ENCODE results near the gene HERC2. TPM values are rescaled to one million over a fixed set of nuclear protein-coding genes. Genes with fewer than 3 reads are reported as not detected.
A peak's percentile ranks its signal among the peaks of the same experiment; 100 is the strongest.

The HERC2 gene
- total RNA-seq, 1 donor from 2014 or later, result 86.2 TPM

DNA sequence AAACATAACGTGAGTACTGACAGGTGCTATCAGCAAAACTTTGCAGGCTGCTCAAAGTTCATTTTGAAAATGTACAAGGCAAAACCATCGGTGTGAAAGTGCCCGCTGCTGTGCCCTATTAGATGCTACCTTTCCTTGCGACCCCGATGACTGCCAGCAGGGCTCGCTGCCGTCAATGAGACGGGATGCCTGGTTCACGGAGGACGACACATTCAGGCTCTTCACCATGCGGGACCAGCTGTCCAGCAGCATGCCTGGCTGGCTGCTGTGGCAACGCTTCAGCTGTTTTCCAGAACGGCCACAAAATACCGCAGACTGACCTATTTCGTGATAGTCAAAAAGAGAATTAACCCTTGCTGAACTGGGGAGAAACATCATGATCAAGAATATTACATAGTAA, 130.1 kb downstream of the HERC2 start:
- H3K4me3 Mint-ChIP-seq (ENCODE audit: low read depth), result no peak overlapping the region
- no peak for DNase-seq (ENCODE audit: low spot score, unreplicated experiment)
- TF ChIP-seq, protein P1, sequence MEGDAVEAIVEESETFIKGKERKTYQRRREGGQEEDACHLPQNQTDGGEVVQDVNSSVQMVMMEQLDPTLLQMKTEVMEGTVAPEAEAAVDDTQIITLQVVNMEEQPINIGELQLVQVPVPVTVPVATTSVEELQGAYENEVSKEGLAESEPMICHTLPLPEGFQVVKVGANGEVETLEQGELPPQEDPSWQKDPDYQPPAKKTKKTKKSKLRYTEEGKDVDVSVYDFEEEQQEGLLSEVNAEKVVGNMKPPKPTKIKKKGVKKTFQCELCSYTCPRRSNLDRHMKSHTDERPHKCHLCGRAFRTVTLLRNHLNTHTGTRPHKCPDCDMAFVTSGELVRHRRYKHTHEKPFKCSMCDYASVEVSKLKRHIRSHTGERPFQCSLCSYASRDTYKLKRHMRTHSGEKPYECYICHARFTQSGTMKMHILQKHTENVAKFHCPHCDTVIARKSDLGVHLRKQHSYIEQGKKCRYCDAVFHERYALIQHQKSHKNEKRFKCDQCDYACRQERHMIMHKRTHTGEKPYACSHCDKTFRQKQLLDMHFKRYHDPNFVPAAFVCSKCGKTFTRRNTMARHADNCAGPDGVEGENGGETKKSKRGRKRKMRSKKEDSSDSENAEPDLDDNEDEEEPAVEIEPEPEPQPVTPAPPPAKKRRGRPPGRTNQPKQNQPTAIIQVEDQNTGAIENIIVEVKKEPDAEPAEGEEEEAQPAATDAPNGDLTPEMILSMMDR (IDR thresholded peaks at IDR 0.05; ENCODE audit: unreplicated experiment), result peak; percentile 22
- peaks cover 17% of the 10 kb centered on the region for H3K4me1 Mint-ChIP-seq (ENCODE audit: low read depth)
- H3K27ac Mint-ChIP-seq, result no peak overlapping the region
- peaks cover 25% of the 10 kb centered on the region for H3K36me3 Mint-ChIP-seq (ENCODE audit: insufficient read depth)
- H3K9me3 Mint-ChIP-seq (ENCODE audit: low read depth), result no peaks in the 10 kb centered on the region
- no peaks in the 10 kb centered on the region for H3K27me3 Mint-ChIP-seq

DNA sequence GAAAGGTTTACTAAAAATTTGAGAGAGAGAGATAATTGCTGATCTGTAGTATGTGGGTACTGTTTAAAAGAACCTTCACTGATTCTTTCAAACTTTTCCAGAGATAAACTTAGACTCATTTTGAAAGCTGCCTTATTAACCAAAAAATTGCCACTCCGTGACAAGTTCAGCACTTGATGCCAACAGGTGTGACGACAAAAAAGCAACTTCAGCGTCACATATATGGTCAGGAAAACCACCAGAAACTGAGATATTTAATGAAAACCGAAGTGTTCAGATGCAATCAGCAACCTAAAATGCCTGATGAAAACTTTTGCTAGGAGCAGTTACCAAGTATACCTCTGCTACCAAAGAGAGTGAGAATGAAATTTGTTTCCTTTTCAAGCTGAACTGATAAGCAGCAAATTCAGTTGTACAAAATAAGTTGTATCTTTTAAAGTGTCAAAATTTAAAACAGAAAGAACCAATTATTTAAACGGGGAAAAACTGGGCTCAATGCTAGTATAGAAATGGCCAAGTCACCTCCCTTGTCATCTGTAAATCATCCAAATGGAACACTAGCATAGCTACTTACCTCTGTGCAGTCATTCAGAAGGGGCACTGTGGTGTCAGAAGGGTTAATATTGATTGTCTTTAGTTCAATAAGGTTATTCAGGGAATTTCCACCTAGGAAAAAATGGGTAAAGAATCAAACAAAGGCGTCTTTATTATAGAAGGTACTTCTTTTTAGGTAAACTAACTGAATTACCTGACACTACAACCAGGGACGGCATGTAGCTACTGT, 131.4 kb downstream of the HERC2 start:
- no peak for DNase-seq (ENCODE audit: low spot score, unreplicated experiment)
- no peak overlapping the region for H3K4me3 Mint-ChIP-seq (ENCODE audit: low read depth)
- H3K4me1 Mint-ChIP-seq (ENCODE audit: low read depth), result peaks cover 18% of the 10 kb centered on the region
- H3K36me3 Mint-ChIP-seq (ENCODE audit: insufficient read depth), result peaks cover 19% of the 10 kb centered on the region
- H3K9me3 Mint-ChIP-seq (ENCODE audit: low read depth), result no peaks in the 10 kb centered on the region
- peak overlapping the region; percentile 92 for H3K27ac Mint-ChIP-seq
- no peaks in the 10 kb centered on the region for H3K27me3 Mint-ChIP-seq
- TF ChIP-seq, protein P1 (IDR thresholded peaks at IDR 0.05; ENCODE audit: unreplicated experiment), result no peak

DNA sequence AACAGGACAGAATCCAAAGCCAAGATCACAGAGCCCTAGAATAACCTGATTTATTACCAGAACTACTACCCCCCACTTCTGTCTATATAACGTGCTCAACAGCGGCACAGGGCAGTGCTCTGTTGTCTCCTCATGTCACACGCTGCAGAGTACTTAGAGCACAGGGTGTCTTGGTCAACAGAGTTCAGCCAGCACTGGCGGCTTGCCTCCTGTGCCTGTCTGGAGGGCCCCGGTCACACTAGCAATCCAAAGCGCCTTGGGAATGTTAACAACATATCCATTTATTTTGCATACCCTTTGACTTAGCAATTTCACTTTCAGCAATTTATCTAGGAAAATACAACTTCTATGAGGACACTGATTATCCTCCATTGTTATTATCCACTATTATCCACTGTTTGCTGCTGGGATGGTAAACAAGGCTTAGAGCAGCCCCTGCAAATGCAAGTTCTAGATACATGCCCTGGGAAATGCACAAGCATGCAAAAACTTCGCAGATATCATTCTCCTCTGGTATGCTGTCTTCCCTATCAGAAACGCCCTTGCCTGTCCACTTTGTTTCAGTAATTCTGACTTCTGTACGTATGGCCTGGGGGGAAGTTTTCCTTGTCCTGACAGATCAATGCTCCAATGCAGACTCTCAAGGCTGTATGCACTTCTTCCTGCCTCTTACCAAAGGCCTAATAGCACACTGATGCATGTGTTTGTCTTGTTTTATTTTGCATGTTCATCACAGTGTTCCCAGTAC, 136.7 kb downstream of the HERC2 start:
- Mint-ChIP-seq H3K27me3 (no peaks in the 10 kb centered on the region), H3K4me1 (ENCODE audit: low read depth) (peaks cover 8% of the 10 kb centered on the region), H3K9me3 (ENCODE audit: low read depth) (no peaks in the 10 kb centered on the region), H3K36me3 (ENCODE audit: insufficient read depth) (peaks cover 22% of the 10 kb centered on the region), H3K27ac (peak overlapping the region; percentile 88), H3K4me3 (ENCODE audit: low read depth) (no peak overlapping the region)
- TF ChIP-seq, protein P1 (IDR thresholded peaks at IDR 0.05; ENCODE audit: unreplicated experiment), result no peak
- no peak for DNase-seq (ENCODE audit: low spot score, unreplicated experiment)

DNA sequence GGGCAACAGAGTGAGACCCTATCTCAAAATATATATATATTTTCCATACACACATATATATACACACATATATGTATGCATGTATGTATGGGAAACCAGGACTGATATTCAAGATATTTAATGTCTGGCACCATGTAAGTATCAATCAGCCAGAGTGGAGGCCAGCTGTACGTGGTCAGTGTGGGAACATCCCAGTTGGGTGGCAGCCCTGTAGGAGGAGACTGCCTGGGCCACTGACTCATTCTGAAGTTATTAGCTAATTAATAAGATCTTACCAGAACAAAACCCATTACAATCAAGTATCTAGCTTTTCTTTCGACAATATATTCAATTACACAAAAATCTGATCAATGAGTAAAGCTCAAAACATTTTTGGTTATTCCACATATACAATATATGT, 137.8 kb downstream of the HERC2 start:
- peaks cover 7% of the 10 kb centered on the region for H3K4me1 Mint-ChIP-seq (ENCODE audit: low read depth)
- TF ChIP-seq, protein P1 (IDR thresholded peaks at IDR 0.05; ENCODE audit: unreplicated experiment), result no peak
- DNase-seq (ENCODE audit: low spot score, unreplicated experiment), result no peak
- no peaks in the 10 kb centered on the region for H3K27me3 Mint-ChIP-seq
- H3K36me3 Mint-ChIP-seq (ENCODE audit: insufficient read depth), result peaks cover 21% of the 10 kb centered on the region
- H3K4me3 Mint-ChIP-seq (ENCODE audit: low read depth), result no peak overlapping the region
- H3K9me3 Mint-ChIP-seq (ENCODE audit: low read depth), result no peaks in the 10 kb centered on the region
- no peak overlapping the region for H3K27ac Mint-ChIP-seq

DNA sequence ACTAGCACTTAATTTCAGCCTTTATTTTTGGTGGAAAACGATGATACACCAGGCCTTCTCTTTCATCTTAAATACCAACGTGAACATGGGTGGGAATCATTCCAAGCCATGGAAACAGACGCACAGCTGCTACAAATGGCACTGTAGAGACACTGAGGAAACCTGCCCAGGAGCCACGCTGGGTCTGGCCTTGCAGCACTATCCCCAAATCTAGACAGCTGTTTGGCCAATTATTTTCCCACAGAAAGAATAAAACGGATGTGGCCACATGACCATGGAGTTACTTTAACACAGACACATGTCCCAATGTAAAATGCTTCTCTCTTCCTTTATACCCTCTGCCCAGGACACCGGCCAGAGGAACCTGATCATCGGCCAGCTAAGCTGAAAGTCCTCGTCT, 139.2 kb downstream of the HERC2 start:
- no peaks in the 10 kb centered on the region for H3K27me3 Mint-ChIP-seq
- DNase-seq (ENCODE audit: low spot score, unreplicated experiment), result no peak
- TF ChIP-seq, protein P1 (IDR thresholded peaks at IDR 0.05; ENCODE audit: unreplicated experiment), result no peak
- H3K4me3 Mint-ChIP-seq (ENCODE audit: low read depth), result no peak overlapping the region
- H3K36me3 Mint-ChIP-seq (ENCODE audit: insufficient read depth), result peaks cover 14% of the 10 kb centered on the region
- H3K9me3 Mint-ChIP-seq (ENCODE audit: low read depth), result no peaks in the 10 kb centered on the region
- H3K4me1 Mint-ChIP-seq (ENCODE audit: low read depth), result peaks cover 7% of the 10 kb centered on the region
- H3K27ac Mint-ChIP-seq, result no peak overlapping the region
